GM21619 (cell line): ENCODE data around the gene SOX5.

ENCODE experiments used
- ATAC-seq: cut with Tn5 transposase; IDR thresholded peaks from one replicate; pipeline ENCODE4 v1.9.1; 2021; ENCODE audit not compliant: unreplicated experiment

SOX5 gene

GRCh38 chr12:23699031-23699430 is 250.4 kb downstream of the SOX5 start:
- ATAC-seq = no peak

GRCh38 chr12:23694920-23695319 is 254.6 kb downstream of the SOX5 start:
- no peak for ATAC-seq

- ATAC-seq = no peak
These were observed 255.2 kb downstream of the SOX5 start for GRCh38 chr12:23694307-23694706.

GRCh38 chr12:23687947-23688346 is 261.5 kb downstream of the SOX5 start:
- no peak for ATAC-seq

GRCh38 chr12:23686095-23686494 is 263.4 kb downstream of the SOX5 start:
- no peak for ATAC-seq

GRCh38 chr12:23684121-23684520 is 265.3 kb downstream of the SOX5 start:
- no peak for ATAC-seq

- ATAC-seq = no peak
These were observed 268.2 kb downstream of the SOX5 start for GRCh38 chr12:23681237-23681636.

- no peak for ATAC-seq
These were observed 275.4 kb downstream of the SOX5 start for GRCh38 chr12:23674064-23674463.

GRCh38 chr12:23671881-23672280 is 277.6 kb downstream of the SOX5 start:
- ATAC-seq = no peak

- ATAC-seq = no peak
These were observed 278.8 kb downstream of the SOX5 start for GRCh38 chr12:23670684-23671083.

- no peak for ATAC-seq
These were observed 279.8 kb downstream of the SOX5 start for GRCh38 chr12:23669691-23670090.

- ATAC-seq = no peak
These were observed 282.6 kb downstream of the SOX5 start for GRCh38 chr12:23666866-23667265.

GRCh38 chr12:23662966-23663365 is 286.5 kb downstream of the SOX5 start:
- ATAC-seq = no peak

GRCh38 chr12:23659131-23659530 is 290.3 kb downstream of the SOX5 start:
- ATAC-seq = no peak

- no peak for ATAC-seq
These were observed 291.9 kb downstream of the SOX5 start for GRCh38 chr12:23657598-23657997.

GRCh38 chr12:23655884-23656283 is 293.6 kb downstream of the SOX5 start:
- ATAC-seq = no peak

GRCh38 chr12:23655112-23655511 is 294.4 kb downstream of the SOX5 start:
- no peak for ATAC-seq

- ATAC-seq = no peak
These were observed 300.9 kb downstream of the SOX5 start for GRCh38 chr12:23648546-23648945.

- ATAC-seq = no peak
These were observed 308.7 kb downstream of the SOX5 start for GRCh38 chr12:23640754-23641153.

- no peak for ATAC-seq
These were observed 315.1 kb downstream of the SOX5 start for GRCh38 chr12:23634344-23634743.

- no peak for ATAC-seq
These were observed 317.6 kb downstream of the SOX5 start for GRCh38 chr12:23631786-23632377.

GRCh38 chr12:23630524-23630923 is 318.9 kb downstream of the SOX5 start:
- no peak for ATAC-seq

- no peak for ATAC-seq
These were observed 320.7 kb downstream of the SOX5 start for GRCh38 chr12:23628806-23629205.
